Fibroblast of lung (primary cell): ENCODE measurements around the gene LLCFC1.

ENCODE experiments used
- EZH2 ChIP-seq: IDR thresholded peaks from 2 replicates; pipeline ENCODE4 v1.5.1; 2012; ENCODE audit warnings: low read length, control low read depth, mild to moderate bottlenecking; ENCODE audit errors: missing control alignments
- TF ChIP-seq, protein P1 (sequence below), 2 donors: IDR thresholded peaks in 1 of 2; conservative IDR thresholded peaks in 1 of 2; 1 replicate in 1 of 2; 2 replicates in 1 of 2; pipeline ENCODE4 v1.5.1; 2011 to 2012; ENCODE audit warnings: low read length in 2 of 2, control low read depth in 1 of 2, inconsistent platforms in 1 of 2, low read depth in 1 of 2, mild to moderate bottlenecking in 1 of 2

DNA sequence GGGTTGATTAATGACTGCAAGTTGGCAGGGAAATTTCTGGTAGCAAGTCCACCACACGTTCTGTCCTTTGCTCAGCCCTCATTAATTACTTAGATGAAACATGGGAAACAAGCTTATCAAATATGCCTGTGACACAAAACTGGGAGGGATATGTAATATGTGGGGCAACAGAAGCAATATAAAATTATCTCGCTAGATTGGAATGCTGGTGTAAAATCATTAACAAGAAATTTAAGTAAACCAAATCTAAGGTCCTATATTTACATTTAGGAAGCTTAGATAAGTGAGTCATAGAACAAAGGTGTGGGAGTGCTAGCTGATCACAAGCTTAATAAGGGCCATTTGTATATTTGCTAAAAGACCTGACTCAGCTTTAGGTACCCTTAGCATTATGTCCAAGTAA, 29.3 kb upstream of the LLCFC1 start:
- TF ChIP-seq, protein P1, sequence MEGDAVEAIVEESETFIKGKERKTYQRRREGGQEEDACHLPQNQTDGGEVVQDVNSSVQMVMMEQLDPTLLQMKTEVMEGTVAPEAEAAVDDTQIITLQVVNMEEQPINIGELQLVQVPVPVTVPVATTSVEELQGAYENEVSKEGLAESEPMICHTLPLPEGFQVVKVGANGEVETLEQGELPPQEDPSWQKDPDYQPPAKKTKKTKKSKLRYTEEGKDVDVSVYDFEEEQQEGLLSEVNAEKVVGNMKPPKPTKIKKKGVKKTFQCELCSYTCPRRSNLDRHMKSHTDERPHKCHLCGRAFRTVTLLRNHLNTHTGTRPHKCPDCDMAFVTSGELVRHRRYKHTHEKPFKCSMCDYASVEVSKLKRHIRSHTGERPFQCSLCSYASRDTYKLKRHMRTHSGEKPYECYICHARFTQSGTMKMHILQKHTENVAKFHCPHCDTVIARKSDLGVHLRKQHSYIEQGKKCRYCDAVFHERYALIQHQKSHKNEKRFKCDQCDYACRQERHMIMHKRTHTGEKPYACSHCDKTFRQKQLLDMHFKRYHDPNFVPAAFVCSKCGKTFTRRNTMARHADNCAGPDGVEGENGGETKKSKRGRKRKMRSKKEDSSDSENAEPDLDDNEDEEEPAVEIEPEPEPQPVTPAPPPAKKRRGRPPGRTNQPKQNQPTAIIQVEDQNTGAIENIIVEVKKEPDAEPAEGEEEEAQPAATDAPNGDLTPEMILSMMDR (conservative IDR thresholded peaks at IDR 0.05 in 1 of 2, IDR thresholded peaks at IDR 0.05 in 1 of 2; ENCODE audit: low read depth in 1 of 2, low read length in 2 of 2) = no peak
- TF ChIP-seq EZH2 = no peak
